Stimulated activated CD4-positive, alpha-beta T cell treated with anti-CD3 and anti-CD28 coated beads, Interleukin-2, amount 100 ng/mL, for 48 hours (primary cell): ENCODE results near the gene CASP9.

Experiments
- DNase-seq, 2 donors: peaks; one replicate each; pipeline ENCODE4 v3.0.0-alpha.2; 2020

CASP9 gene

DNA sequence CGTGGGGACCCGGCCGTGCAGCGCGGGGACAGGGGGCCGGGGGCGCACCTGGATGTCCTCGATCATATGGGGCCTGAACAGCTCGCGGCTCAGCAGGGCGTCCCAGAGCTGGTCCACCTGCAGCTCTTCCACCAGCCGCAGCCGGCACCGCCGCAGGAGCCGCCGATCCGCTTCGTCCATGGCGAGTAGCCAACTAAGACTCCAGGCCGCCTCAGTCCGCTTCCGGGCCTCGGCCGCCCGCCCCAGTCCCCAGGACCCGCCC is at the start of gene CASP9:
Gene CASP9 (minus strand): TSS at position 195 of the 262 bp plus-strand sequence. CDS start 15 bp downstream, at position 180.
- DNase-seq, result no peak

DNA sequence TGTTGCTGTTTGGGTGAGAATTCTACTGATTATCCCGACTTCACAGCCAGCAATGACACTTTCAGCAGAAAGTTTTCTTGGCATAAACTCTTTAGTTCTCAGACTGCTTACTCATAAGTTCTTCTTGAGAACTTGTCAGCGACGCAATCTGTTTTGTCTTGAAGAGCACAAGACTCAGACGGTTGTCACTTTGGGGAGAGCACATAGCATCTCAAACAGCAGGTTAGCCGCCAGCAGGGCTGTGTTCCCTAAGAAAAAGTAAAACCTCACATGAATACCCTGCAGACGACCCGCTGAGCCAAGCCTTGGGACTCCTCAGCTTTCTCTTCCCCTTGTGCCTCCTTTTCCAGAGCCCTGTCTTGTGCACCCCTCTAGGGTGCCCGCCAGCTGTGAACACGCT is 49.5 kb upstream of the CASP9 start:
- DNase-seq, result no peak

DNA sequence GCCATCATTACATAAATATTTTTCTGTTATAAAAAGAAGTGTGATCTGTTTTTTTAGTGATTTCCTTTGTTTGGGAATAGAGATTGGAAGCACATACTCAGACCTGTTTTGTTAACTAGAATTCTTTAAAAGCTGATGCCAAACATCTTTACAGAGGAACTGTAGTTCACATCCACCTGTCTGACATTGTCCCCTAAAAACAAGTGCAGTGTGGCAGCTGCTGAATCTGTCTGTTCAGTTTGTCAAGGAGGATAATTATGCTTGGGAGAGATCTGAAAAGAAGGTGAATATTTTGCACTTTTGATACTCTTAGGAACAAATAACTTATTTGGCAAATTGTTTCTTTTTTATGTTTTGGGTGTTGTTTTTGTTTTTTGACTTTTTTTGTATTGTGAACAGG is 47.3 kb upstream of the CASP9 start:
- DNase-seq, result no peak

DNA sequence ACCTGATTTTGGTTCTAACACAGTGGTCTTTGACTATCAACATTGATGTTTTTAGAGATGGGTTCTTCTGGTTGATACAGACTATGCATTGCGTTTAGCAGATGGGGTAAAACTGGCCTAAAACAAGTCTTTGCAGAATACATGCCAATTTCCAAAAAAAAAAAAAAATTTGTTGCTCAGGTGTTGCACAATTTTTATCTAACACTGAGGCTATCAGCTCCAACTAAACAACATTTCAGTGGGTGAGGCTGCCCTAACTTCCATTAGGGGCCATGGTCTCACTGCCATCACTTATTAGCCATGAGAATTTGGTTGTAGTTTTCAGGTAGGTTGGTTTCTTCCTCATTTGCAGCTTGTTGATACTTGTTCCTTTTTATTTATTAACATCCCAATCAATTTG is 46.8 kb upstream of the CASP9 start:
- no peak for DNase-seq

DNA sequence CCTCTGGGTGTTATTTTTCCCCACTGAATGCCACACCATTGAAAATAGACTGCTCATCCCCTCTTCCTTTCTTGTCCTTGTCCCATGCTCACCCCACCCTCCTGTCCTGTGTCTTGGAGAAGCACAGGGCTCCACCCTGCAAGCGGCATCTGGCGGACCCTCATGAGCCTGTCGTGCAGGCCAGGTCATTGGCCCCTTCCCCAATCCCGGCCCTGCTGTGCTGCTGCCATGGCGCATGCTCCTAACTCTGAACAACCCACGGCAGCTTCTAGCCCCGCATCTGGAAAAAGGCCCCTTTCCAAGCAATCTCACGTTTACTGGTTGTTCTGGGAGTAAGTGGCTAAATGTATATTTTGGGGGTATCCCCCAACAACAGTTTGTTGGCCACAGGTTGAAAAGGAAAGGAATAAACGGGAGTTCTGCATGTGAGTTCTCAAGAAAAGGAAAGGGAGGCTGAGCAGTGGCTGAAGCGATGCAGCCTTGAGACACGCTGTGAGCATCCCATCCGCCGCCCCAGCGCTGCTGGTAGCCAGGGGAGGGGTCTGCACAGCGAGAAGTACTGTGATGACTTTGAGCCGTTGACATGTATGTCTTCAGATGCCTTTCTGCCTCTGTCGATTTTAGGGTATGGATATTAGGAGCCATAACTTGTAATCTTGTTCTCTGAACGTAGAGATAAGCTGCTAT is 44.5 kb upstream of the CASP9 start:
- DNase-seq, result no peak

DNA sequence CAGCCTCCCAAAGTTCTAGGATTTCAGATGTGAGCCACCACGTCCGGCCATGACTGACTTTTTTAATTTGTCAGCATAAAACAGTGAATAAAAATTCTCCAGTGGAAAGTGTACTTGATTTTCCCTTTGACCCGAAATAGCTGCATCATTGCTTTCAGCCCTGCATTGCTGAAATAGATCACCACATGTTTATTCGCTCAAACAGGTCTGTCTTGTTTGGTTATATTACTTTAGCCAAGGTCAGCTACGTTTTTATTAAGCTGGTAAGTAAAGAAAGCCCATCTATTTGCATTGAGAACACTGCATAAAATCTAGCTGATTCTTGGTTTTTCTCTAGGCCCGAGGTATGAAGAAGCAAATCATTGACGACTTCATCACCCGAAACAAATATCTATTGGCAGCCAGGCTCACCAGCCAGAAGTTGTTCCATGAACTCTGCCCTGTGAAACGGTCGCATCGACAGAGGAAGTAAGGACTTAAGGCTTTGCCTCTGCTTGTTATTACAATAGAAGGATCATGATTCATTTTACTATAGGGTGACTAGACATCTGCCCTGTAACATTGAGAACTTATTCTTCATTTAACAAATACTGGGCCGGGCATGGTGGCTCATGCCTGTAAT is 35.3 kb upstream of the CASP9 start:
- no peak for DNase-seq

DNA sequence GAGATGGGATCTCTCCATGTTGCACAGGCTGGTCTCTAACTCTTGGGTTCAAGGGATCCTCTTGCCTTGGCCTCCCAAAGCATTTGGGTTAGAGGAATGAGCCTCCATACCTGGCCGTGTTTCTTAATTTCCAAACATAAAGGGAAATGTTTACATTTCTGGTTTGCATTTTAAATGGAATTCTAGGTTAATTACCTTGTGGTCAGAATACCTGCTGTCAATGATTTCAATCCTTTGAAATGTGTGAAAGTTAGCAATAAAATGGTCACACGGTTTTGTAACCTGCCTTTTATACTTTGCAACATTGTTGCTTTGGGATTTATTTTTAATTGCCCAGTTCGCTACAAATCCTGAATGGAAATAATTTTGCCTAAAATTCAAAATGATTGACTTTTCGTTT is 34.5 kb upstream of the CASP9 start:
- DNase-seq, result no peak

DNA sequence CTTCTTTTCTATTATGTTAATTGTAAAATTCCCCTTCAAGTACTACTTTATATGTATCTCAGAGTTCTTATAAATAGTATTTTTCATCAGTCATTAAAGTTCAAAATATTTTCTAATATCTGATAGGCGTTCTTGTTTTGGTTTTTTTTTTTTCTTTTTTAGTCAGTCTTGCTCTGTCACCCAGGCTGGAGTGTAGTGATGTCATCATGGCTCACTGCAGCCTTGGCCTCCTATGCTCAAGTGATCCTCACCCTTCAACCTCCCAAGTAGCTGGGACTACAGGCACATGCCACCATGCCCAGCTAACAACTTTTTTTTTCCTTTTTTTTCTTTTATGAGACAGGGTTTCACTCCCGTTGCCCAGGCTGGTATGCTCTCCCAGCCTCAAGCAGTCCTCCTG is 33.6 kb upstream of the CASP9 start:
- DNase-seq, result no peak

DNA sequence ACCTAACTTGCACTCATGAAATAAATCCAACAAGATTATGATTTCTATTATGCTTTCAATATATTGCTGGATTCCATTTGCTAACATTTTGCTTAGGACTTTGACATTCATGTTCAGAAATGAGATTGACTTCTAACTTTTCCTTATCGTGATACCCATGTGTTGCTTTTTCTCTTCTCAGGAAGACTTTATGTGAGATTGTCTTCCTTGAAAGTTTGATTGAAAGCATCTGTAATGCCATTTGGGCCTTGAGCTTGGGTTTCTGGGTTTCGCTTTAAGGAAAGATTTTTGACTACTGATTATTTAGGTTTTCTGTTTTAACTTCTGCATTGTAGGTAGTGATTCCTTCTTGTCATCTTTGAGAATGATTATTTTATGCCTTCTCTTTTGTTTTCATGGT is 33.0 kb upstream of the CASP9 start:
- DNase-seq, result no peak

DNA sequence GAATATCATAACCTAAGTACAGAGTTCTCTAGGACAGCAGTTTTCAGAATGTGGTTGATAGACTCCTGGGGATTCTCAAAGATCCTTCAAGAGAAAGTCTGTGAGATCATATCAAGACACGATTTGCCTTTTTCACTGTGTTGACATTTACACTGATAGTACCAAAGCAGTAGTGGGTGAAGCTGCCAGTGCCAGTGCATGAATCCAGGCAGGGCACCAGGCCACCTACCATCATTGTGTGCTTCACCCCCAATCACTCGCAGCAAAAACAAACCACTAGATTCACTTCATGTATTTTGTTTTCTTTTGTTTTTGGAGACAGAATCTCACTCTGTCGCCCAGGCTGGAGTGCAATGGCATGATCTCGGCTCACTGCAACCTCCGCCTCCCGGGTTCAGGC is 26.6 kb upstream of the CASP9 start:
- no peak for DNase-seq

DNA sequence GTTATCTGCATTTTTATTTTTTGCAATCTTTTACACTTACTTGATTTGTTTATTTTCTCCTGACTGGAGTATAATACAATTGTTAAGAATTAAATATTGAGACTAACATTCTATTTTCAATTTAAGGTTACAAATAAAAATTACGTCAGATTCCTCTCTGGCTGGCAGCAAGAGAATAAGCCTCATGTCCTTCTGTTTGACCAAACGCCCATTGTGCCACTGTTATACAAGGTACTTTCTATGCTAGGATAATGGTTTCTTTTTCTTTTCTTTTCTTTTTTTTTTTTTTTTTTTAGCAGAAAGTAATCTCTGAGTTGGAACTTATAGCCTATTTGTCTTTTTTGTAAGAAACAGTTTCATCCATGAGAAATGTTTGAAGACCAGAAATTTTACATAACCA is 22.6 kb upstream of the CASP9 start:
- no peak for DNase-seq

DNA sequence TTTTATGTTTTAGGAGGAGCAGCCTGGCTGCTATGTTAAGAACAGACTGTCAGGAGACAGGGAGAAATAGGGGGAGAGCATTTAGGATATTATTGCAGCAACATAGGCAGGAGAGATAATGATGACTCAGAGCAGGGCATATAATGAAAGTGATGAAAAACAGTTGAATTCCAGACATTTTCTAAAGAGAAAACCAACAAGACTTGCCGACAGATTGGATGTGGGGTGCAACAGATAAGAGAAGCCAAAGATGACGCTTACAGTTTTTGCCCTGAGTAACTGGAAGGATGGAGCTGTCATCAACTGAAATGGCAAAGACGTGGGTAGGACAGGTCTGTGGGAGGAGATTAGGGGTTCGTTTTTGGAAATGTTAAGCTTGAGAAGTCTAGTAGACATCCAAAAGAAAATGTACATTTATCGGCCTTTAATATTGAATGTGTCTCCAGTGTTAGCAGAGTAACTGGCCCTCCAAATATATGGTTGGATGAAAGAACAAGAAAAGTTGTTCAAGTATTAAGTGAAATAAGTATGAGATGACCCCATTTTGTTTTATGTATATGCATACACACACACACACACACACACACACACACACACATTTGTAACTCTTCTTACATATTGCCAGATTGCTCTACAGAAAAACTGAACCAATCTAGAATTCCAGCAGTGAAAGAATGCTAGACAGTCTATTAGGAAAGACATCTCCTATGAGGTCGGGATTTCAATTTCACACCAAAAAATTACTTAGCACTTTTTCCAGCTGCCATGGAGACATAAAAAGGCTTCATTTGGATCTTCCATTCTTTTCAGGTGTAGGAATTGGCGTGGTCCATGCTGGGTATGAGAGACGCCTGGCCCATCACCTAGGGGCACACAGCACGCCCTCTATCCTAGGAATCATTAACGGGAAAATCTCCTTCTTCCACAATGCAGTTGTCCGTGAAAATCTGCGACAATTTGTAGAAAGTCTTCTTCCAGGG is 19.9 kb upstream of the CASP9 start:
- DNase-seq, result no peak

DNA sequence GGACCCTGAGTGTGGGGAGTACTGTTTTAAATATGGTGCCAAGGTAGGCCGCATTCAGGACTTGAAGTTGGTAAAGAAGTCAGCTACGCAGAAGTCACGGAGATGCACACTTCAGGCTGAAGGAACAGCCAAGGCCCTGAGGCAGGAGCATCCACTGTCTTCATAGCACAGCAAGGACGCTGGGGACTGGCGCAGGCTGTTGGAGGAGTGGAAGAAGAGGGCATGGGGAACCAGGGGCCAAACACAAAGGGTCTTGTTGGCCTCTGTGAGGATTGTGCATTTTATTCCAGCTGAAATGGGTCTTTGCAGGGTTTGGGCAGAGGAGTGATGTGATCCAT is 19.2 kb upstream of the CASP9 start:
- DNase-seq, result no peak

DNA sequence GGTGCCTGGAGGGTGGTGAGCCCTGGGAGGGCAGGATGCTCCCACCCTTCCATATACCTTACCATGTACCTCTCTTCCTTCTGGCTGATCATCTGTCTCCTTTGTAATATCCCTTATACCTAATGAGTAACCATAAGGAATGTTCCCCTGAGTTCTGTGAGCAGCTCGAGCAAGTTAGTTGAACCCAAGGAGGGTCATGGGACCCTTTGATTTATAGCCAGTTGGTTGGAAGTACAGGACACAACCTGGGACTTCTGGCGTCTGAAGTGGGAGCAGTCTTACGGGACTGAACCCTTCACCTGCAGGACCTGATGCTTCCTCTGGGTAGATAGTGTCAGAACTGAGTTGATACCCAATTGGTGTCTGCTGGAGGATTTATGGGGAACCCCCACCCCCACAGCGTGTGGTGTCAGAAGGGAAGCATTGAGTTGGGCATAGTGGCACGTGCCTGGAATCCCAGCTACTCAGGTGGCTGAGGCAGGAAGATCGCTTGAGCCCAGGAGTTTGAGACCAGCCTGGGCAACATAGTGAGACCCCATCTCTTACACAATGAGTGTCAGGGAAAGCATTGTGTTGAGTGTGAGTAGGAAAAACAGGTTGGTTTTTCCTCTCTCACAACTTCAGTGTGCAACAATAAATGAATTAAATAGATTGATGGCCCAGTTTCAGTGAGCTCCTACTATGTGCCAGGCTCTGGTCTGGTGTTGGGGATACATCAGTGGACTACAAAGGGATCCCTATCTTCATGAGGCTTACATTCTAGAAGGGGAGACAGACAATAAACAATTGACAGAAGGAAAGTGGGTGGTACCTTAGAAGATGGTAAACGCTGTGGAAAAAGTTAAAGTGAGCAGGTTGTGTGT is 18.6 kb upstream of the CASP9 start:
- DNase-seq, result no peak

DNA sequence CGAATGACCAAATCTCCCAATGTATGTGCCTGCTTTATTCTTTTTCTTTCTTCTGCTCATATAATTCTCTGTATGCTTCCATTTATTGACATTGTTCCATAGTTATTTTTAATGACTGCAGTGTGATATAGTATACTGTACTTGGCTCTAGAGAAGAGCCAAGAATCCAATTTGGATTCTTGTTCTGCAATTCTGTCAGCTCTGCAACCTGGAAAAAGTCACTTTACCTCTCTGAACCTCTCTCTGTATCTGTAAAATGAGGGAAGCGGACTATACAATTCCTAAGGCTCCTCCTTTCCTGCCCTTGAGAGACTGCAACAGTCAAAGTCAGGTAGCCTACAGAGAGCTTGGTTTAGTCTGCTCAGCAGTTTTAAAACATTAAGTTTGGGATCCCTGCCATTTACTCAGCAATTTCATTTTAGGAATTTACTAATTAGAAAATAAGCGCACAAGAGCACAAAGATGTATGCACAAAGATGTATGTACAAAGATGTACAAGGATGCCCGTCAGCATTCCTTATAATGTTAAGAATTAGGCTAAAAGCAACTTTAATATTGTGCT is 17.3 kb upstream of the CASP9 start:
- no peak for DNase-seq

DNA sequence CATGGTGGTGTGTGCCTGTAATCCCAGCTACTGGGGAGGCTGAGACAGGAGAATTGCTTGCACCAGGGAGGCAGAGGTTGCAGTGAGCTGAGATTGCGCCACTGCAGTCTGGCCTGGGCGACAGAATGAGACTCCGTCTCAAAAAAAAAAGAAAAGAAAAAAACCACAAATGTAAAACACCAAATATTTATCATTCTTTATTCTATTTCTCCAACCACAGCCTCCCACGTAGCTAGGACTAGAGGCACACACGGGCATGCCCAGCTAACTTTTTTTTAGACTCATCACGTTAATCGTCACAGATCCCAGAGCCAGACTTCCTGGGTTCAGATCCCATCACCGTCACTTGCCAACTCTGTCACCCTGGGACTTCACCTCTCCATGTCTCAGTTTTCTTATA is 16.2 kb upstream of the CASP9 start:
- DNase-seq, result no peak

DNA sequence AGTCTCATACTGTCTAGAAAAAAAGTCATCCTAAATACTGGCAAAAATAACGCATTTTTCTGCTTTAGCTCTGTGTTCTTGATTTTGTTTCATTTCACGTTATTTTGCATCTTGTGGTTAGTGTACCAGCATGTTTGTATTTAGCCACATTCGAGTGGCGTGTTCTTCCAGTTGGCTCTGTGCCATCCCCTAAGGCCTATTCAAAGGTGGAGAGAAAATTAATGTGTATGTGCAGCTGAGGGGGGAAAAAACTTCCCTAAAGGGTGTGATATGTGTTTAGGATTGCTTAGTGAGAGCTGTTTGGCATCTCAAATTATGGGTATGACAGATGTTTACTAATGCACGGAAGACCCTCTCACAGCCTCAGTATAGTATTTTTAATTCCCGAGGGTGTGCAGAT is 14.8 kb upstream of the CASP9 start:
- DNase-seq, result no peak

DNA sequence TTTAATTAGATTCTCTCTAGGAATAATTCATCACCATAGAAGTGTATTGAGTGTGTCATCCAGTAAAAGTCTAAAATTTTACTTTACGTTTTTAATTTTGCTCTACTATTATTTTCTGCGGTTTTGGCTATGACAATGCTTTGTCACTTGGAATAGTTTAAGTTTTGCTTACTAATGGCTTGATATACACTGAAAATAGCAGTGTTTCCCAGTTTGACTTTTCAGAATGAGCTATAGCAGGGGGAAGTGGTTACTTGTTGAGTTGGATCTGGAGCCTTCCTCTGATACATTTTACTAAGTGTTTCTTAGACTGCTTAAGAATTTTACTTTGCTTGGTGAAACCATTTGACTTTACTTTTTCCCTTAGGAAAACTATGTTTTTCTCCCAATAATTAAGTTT is 7.7 kb upstream of the CASP9 start:
- DNase-seq, result no peak

DNA sequence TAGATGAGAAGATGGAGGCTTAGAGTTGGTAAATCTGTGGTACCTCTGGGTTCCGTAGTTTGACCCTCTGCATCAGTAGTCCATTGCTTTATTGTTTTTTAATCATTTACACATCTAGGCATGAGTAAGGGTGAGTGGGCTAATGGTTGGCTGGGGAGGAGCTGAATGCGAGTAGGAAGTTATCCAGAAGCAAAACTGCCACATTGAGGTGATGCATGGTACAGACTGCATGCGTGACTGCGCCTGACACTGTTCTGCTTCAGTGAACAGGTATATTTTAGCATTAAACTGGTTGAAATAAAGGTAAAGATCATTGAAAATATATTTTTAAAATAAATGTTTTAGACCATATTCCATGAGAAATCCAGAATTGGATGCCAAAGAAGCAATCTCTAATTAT is 7.0 kb upstream of the CASP9 start:
- no peak for DNase-seq

DNA sequence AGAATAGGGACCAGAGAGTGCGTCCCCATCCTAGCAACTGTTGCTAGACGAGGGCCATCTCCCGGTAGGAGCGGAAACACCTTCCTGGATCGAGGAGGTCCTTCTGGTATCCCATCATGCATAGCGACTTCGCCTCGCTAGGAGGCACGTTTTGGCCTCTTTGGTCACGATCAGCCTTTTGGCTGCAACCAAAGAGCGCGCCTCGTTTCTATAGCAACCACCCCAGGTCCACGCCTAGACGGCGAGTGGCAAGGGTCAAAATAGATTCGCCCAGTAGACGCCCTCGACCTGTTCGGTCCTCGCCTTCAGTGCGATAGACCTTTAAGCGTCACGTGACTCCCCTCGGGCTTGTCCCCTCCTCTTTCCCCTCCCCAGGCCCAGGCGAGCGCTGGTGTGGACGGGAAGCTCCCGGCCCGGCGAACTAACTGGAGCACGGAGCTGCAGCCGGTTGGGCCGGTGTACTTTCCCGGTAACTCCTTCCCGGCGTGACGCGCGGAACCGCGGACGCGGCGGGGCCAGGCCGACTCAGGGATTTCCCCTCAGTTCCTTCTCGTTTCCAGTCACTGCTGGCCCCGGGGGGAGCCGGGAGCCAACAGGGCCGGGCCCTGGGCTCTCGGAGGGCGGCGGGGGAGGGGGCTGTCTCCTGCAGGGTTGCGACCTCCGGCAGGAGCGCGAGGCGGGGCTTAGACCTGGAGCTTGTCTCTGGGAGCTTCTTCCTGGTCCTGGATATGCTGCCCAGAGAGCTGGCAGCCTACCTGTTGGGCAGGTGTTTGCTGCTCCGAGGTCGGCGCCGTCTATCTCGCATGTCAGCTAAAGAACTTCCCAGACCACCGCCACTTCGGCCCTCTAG is 2.7 kb upstream of the CASP9 start, which contains the start of gene DNAJC16:
Gene DNAJC16 (plus strand): TSS at position 359 of the 850 bp plus-strand sequence. CDS start 2,258 bp downstream, outside the sequence.
- peak; percentile 92 to 95 for DNase-seq

DNA sequence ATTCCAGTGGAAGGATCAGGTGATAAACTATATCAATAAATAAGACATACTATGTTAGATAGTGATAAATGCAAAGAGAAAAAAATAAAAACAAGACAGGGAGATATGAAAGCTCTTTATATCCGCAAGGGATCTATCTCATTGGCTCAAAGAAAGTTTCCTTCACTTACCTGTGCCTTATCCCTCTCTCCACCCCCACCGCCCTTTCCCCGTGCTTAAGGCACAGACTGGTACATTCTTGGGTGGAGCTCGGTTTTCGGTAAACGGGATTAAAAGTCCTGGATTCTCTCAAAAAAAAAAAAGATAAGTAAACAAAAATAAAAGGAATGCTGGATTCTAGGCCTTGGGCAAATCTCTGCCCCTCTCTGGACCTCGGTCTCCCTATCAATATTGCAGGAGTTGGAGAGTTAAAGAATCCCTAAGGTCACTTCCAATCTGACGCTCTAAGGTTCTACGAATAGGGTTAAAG is 2.0 kb upstream of the CASP9 start:
- DNase-seq, result peak in 1 of 2 donors; percentile 5
